GM12874 (cell line): ENCODE measurements around the gene TRMT6.

Source experiments
- CTCF ChIP-seq: IDR thresholded peaks from 2 replicates; pipeline ENCODE4 v1.5.1; 2011; ENCODE audit warnings: low read depth, mild to moderate bottlenecking, control low read depth, low read length, moderate library complexity; ENCODE audit not compliant: insufficient read depth

The TRMT6 gene

GRCh38 chr20:5949943-5950270 lies 426 bp downstream of the TRMT6 start:
- TF ChIP-seq CTCF: no peak

GRCh38 chr20:5947276-5947675 lies 3.1 kb downstream of the TRMT6 start:
- TF ChIP-seq CTCF: no peak

- TF ChIP-seq CTCF: no peak
Observed at GRCh38 chr20:5945963-5946362, 4.4 kb downstream of the TRMT6 start.

GRCh38 chr20:5938456-5939029 lies 11.8 kb downstream of the TRMT6 start:
- no peak for TF ChIP-seq CTCF

- TF ChIP-seq CTCF: no peak
Observed at GRCh38 chr20:5936238-5936637, 14.1 kb downstream of the TRMT6 start.

GRCh38 chr20:5935384-5935783 lies 14.9 kb downstream of the TRMT6 start:
- no peak for TF ChIP-seq CTCF

GRCh38 chr20:5933802-5934436 lies 16.4 kb downstream of the TRMT6 start:
- peak; percentile 33; the same call in 1 of the 2 replicates for TF ChIP-seq CTCF

GRCh38 chr20:5932796-5933195 lies 17.5 kb downstream of the TRMT6 start:
- TF ChIP-seq CTCF: no peak
